Ovary (tissue), 3 donors: ENCODE measurements around the gene HIRIP3.

Experiments used
- CTCF ChIP-seq, 3 donors: fragments of 450-650 bp in 2 of 3; fragments of 200-600 bp in 1 of 3; IDR thresholded peaks; one replicate each; pipeline versions ENCODE4 v1.5.1 to v1.8.0; 2016 to 2022; ENCODE audit warnings: antibody characterized with exemption in 3 of 3, mild to moderate bottlenecking in 1 of 3
- EP300 ChIP-seq: sonication (generic); formaldehyde crosslinking; IDR thresholded peaks from one replicate; pipeline ENCODE4 v1.6.1; 2017; ENCODE audit warnings: antibody characterized with exemption
- donor health status: DM: no; HTN: no; CAD: no.

- TF ChIP-seq CTCF (IDR thresholded peaks at IDR 0.05) (no peak), EP300 (no peak)
Measured at GRCh38 chr16:29995911-29996765, 721 bp upstream of the HIRIP3 start, which contains the start of gene INO80E.
